ENCODE data around the gene ATP8A2. TPM values are rescaled to one million over a fixed set of nuclear protein-coding genes. Genes with fewer than 3 reads are reported as not detected.

Gene ATP8A2
- total and polyA plus RNA-seq, 9 of the 15 experiments (the other 6 are each of a cell fraction or from before 2014, with no cell fraction given): under 0.01 to 0.33 (median 0.06) TPM; not detected in 4

- intact Hi-C loops (cut with micrococcal nuclease) (no loop called here), in situ Hi-C loops (cut with MboI) (no loop called here)
- DNase-seq (ENCODE audit: extremely low read depth in 1 of 4, low spot score in 3 of 4) (no peak), FAIRE-seq (no peak), ATAC-seq (no peak)
- H3K79me2 ChIP-seq (ENCODE audit: control insufficient read depth, insufficient read depth, low read length): no peaks in the 10 kb centered on the region
- no peak overlapping the region for H3K27ac ChIP-seq (ENCODE audit: extremely low read depth, low read depth, low read length)
- H3K36me3 ChIP-seq (ENCODE audit: control insufficient read depth, insufficient read depth, low read length): no peaks in the 10 kb centered on the region
- 0% methylated on average over 2 of the region's 2 CpGs for WGBS (ENCODE audit: insufficient coverage, low coverage, missing lambda C conversion rate)
- ChIA-PET CTCF (ENCODE audit: low intra/inter-chr PET ratio) (no interaction called here), POLR2A (no interaction called here)
- no peak overlapping the region for H3K4me3 ChIP-seq
- H3K4me1 ChIP-seq (replicated peaks in 1 of 2; ENCODE audit: control insufficient read depth in 2 of 2, insufficient read depth in 2 of 2, low read length in 2 of 2): no peaks in the 10 kb centered on the region
- H3K27me3 ChIP-seq (ENCODE audit: control insufficient read depth in 2 of 2, insufficient read depth in 2 of 2, low read length in 2 of 2): peaks cover 0 to 7% of the 10 kb centered on the region in 2 experiments; a peak in 2 of 5 replicates
- no peaks in the 10 kb centered on the region for H4K20me1 ChIP-seq (replicated peaks; ENCODE audit: control insufficient read depth, insufficient read depth, low read length)
- H3K9me1 ChIP-seq (ENCODE audit: control insufficient read depth, insufficient read depth, low read length): no peaks in the 10 kb centered on the region
- H3K4me2 ChIP-seq (ENCODE audit: insufficient read depth, low read length): no peak overlapping the region
- H2AFZ ChIP-seq (ENCODE audit: low read depth, low read length): no peak overlapping the region
- BruUV-seq (replicated peaks): no TSS peak
- H3K9me3 ChIP-seq (replicated peaks; ENCODE audit: control insufficient read depth, insufficient read depth, low read depth, low read length): no peaks in the 10 kb centered on the region
- no peak overlapping the region for H3K9ac ChIP-seq (ENCODE audit: insufficient read depth in 1 of 2, low read depth in 2 of 2, low read length in 2 of 2)
- TF ChIP-seq SRSF7 (optimal IDR thresholded peaks at IDR 0.05; ENCODE audit: low read depth, low read length): no peak
- TF ChIP-seq EZH2 (IDR thresholded peaks at IDR 0.05; ENCODE audit: borderline replicate concordance, low read depth, low read length): no peak
- no peak for TF ChIP-seq MBD1 (CRISPR knock-in tag; IDR thresholded peaks at IDR 0.05)
- TF ChIP-seq USF2 (CRISPR knock-in tag; IDR thresholded peaks at IDR 0.05): no peak
- TF ChIP-seq ZNF407 (IDR thresholded peaks at IDR 0.05; ENCODE audit: low read depth): no peak
- TF ChIP-seq CHCHD3 (CRISPR knock-in tag; IDR thresholded peaks at IDR 0.05): no peak
- no peak for TF ChIP-seq CREB5 (CRISPR knock-in tag; IDR thresholded peaks at IDR 0.05)
- no peak for TF ChIP-seq E2F4 (CRISPR knock-in tag; IDR thresholded peaks at IDR 0.05; ENCODE audit: low read depth)
Measured at GRCh38 chr13:25581351-25581750, 209.6 kb downstream of the ATP8A2 start.

Data from K562 (cell line).